Uterus (tissue), 2 donors: Measurements from ENCODE around the gene PREX1.

ENCODE experiments used
- CTCF ChIP-seq, 4 experiments: fragments of 200-600 bp in 2 of 4; fragments of 450-650 bp in 2 of 4; sonication (generic) in 2 of 4; IDR thresholded peaks; one replicate each; pipeline ENCODE4 v1.5.1; 2016 to 2019; ENCODE audit warnings: antibody characterized with exemption in 4 of 4, mild to moderate bottlenecking in 2 of 4, moderate library complexity in 1 of 4
- POLR2A ChIP-seq, 2 donors: fragments of 450-650 bp; IDR thresholded peaks; one replicate each; pipeline ENCODE4 v1.6.1; 2016; ENCODE audit warnings: antibody characterized with exemption in 2 of 2, mild to moderate bottlenecking in 1 of 2, moderate library complexity in 1 of 2

DNA sequence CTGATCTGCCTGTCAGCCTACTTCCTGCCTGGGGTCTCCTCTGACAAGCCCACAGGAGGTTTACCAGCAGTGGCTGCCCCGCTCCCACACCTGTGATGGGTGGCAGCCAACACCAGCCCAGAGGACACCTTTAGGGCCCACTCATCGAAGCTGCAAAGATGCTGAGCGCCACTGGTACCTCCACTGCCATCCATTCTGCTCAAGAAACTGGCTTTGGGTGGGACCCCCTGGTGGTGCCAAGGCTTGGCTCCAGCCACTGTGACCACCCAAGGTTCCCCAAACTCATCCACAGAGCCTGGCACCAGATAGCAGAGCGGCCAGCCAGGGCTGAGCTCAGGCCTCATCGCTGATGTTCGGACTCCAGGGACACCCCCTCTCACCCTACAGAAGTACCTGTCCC is 42.5 kb downstream of the PREX1 start:
- TF ChIP-seq CTCF (IDR thresholded peaks at IDR 0.05) (no peak), POLR2A (IDR thresholded peaks at IDR 0.05) (no peak)
